OCI-LY7 (cell line): ENCODE measurements around the gene KDELR1. TPM values are rescaled to one million over a fixed set of nuclear protein-coding genes. Genes with fewer than 3 reads are reported as not detected.
"Not testable (repeated sequence)": the region's sequence is repeated elsewhere in the genome, so short reads cannot be mapped to it uniquely, and the experiment has no call there.

ENCODE experiments used
- BruUV-seq: library from RNA; stranded (reverse); fragments of 400-500 nt; replicated peaks from 2 replicates; lab custom pipeline; 2021; lab: Mats Ljungman, UMichigan
- CTCF ChIA-PET: fragments of 300-600 bp; sonication (Branson Sonifier 250); formaldehyde crosslinking; loops from one replicate; lab custom pipeline; 2022; ENCODE audit warnings: antibody characterized with exemption; ENCODE audit not compliant: unreplicated experiment; lab: Charles Lee
- POLR2A ChIA-PET: fragments of 300-600 bp; sonication (Branson Sonifier 250); formaldehyde crosslinking; loops from one replicate; lab custom pipeline; 2022; ENCODE audit warnings: antibody characterized with exemption; lab: Charles Lee
- DNase-seq: peaks from one replicate; pipeline ENCODE4 v3.0.0-alpha.2; 2015; ENCODE audit warnings: low spot score
- H2AFZ ChIP-seq: fragments of 200-600 bp; sonication (generic), shearing (Covaris generic); 2 replicates; pipeline ENCODE4 v1.6.1; 2014; ENCODE audit warnings: mild to moderate bottlenecking, antibody characterized with exemption, low read length, moderate library complexity
- H3K27ac ChIP-seq: fragments of 200-600 bp; sonication (generic); 2 replicates; pipeline ENCODE4 v1.5.1; 2014; ENCODE audit warnings: mixed run types, low read depth, mild to moderate bottlenecking, moderate library complexity, low read length, inconsistent platforms; ENCODE audit not compliant: poor library complexity, severe bottlenecking
- H3K36me3 ChIP-seq: fragments of 200-600 bp; sonication (generic); 2 replicates; pipeline ENCODE4 v1.6.1; 2014; ENCODE audit warnings: mild to moderate bottlenecking, antibody characterized with exemption, low read length, moderate library complexity, mixed read lengths; ENCODE audit not compliant: insufficient read depth
- H3K4me1 ChIP-seq: fragments of 200-600 bp; sonication (generic); 2 replicates; pipeline ENCODE4 v1.5.1; 2014; ENCODE audit warnings: mild to moderate bottlenecking, low read length; ENCODE audit not compliant: insufficient read depth, poor library complexity, severe bottlenecking
- H3K4me2 ChIP-seq: fragments of 200-600 bp; sonication (generic); 2 replicates; pipeline ENCODE4 v1.6.1; 2014; ENCODE audit warnings: mild to moderate bottlenecking, low read length
- H3K4me3 ChIP-seq: fragments of 200-600 bp; sonication (generic); 2 replicates; pipeline ENCODE4 v1.5.1; 2014; ENCODE audit warnings: mild to moderate bottlenecking, low read depth, low read length; ENCODE audit not compliant: poor library complexity, severe bottlenecking
- H3K79me2 ChIP-seq: fragments of 200-600 bp; sonication (generic); 2 replicates; pipeline ENCODE4 v1.6.1; 2016; ENCODE audit warnings: low read depth, mild to moderate bottlenecking, low read length, moderate library complexity, mixed read lengths; ENCODE audit not compliant: insufficient read depth
- H3K9me2 ChIP-seq: fragments of 200-600 bp; sonication (generic); 2 replicates; pipeline ENCODE4 v1.6.1; 2016; ENCODE audit warnings: mild to moderate bottlenecking, low read length, mixed read lengths; ENCODE audit not compliant: insufficient read depth
- H3K9me3 ChIP-seq: fragments of 200-600 bp; sonication (generic); 2 replicates; pipeline ENCODE4 v1.6.1; 2014; ENCODE audit warnings: mild to moderate bottlenecking, mixed run types, low read length, mixed read lengths
- H4K20me1 ChIP-seq: fragments of 200-600 bp; sonication (generic); 2 replicates; pipeline ENCODE4 v1.6.1; 2014; ENCODE audit warnings: mild to moderate bottlenecking, antibody characterized with exemption, low read length, moderate library complexity, mixed read lengths; ENCODE audit not compliant: insufficient read depth
- CTCF ChIP-seq: fragments of 200-600 bp; sonication (generic); conservative IDR thresholded peaks from 2 replicates; pipeline ENCODE4 v1.5.1; 2014; ENCODE audit warnings: mild to moderate bottlenecking, antibody characterized with exemption, low read length, moderate library complexity, mixed read lengths
- EZH2phosphoT487 ChIP-seq: fragments of 200-600 bp; sonication (generic); IDR thresholded peaks from 2 replicates; pipeline ENCODE4 v1.6.1; 2018; ENCODE audit warnings: low read depth, borderline replicate concordance, mild to moderate bottlenecking, mixed run types, antibody characterized with exemption, low read length, moderate library complexity, mixed read lengths
- intact Hi-C: fragments of 100-400 bp; cut with micrococcal nuclease; formaldehyde crosslinking; loops from one replicate; pipeline ENCODE4 v1.10.0; 2022; ENCODE audit not compliant: unreplicated experiment
- total RNA-seq, 2 experiments: library from RNA; depleted of rRNA in 1 of 2; stranded (reverse); fragments of >200 nt in 1 of 2; shearing (Covaris generic) in 1 of 2; gene quantifications; 2 replicates each; pipeline ENCODE4 v1.2.3, GENCODE V29; 2014 to 2022

KDELR1 gene
- total RNA-seq, 2 experiments from 2014 or later, result 38.8 to 63.8 TPM

DNA sequence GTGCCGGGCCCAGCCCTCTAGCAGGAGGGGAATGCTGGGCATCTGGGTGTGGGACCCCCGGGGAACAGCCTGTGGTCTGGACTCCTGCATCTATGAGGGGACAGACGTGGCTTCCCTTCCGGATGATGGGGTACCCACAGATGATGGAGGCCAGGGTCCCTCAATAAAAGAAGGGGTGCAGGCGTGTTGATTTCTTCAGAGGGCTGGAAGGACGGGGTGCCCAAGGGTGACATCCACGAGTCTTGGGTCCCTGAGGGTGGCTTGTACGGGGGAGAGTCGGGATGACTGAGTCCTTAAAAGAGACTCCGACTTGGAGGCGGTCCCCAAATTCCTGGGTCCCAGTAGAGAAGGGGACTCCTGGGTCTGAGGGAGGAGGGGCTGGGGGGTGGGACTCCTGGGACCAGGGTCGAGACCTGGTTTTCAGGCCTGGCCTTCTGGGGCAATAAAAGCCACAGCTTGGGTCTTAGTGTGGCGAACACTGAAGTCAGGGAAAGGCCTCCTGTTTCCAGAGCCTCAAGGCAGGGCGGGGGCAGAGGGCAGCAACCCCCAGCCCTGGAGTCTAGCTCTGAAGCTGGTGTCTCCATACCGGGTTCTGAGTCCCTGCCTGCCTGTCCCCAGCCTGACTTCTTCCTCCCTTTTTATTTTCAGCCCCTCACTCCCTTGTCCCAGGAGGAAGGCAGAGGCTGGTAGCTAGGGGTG lies 1.7 kb upstream of the KDELR1 start:
- H3K4me2 ChIP-seq, result no peak overlapping the region
- no peak overlapping the region for H2AFZ ChIP-seq
- TF ChIP-seq CTCF (no peak), EZH2phosphoT487 (no peak)
- H4K20me1 ChIP-seq, result no peaks in the 10 kb centered on the region
- peaks cover 19% of the 10 kb centered on the region for H3K4me1 ChIP-seq
- DNase-seq, result no peak
- POLR2A ChIA-PET, result interaction anchor here (0.6 kb wide), 1 partner anchor 61 kb away, joined by 3 read pairs; no protein-coding TSS in a partner anchor
- no peaks in the 10 kb centered on the region for H3K9me2 ChIP-seq
- intact Hi-C loops, result loop anchor here (5.0 kb wide), 1 partner anchor 54 kb away; the partner anchor contains the start of gene GRWD1
- H3K4me3 ChIP-seq, result no peak overlapping the region
- H3K36me3 ChIP-seq, result peaks cover 14% of the 10 kb centered on the region; the same call in 1 of the 2 replicates
- BruUV-seq, result no TSS peak
- no peaks in the 10 kb centered on the region for H3K9me3 ChIP-seq
- CTCF ChIA-PET, result no interaction called here
- no peak overlapping the region for H3K27ac ChIP-seq
- H3K79me2 ChIP-seq, result peaks cover 15% of the 10 kb centered on the region; the same call in 1 of the 2 replicates

DNA sequence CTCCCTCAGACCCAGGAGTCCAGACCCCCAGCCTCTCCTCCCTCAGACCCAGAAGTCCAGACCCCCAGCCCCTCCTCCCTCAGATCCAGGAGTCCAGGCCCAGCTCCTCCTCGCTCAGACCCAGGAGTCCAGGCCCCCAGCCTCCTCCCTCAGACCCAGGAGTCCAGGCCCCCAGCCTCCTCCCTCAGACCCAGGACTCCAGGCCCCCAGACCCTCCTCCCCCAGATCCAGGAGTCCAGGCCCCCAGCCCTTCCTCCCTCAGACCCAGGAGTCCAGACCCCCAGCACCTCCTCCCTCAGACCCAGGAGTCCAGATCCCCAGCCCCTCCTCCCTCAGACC lies 624 bp upstream of the KDELR1 start:
- Histone ChIP-seq H3K4me1 (peaks cover 15% of the 10 kb centered on the region), H3K36me3 (peaks cover 24% of the 10 kb centered on the region), H3K4me2 (peak overlapping the region; percentile 91), H3K79me2 (peaks cover 15% of the 10 kb centered on the region; the same call in 1 of the 2 replicates)
- H3K9me3 ChIP-seq, H3K9me2 ChIP-seq, H3K27ac ChIP-seq, BruUV-seq, CTCF ChIA-PET, H2AFZ ChIP-seq, H4K20me1 ChIP-seq, DNase-seq, H3K4me3 ChIP-seq: not testable (repeated sequence)
- POLR2A ChIA-PET, result interaction anchor here (0.8 to 0.9 kb wide), 2 partner anchors 9 to 28 kb away, joined by 3 read pairs; partner anchors contain the start of gene SYNGR4
- intact Hi-C loops, result loop anchor here (5.0 kb wide), 1 partner anchor 55 kb away; the partner anchor contains the start of gene GRWD1

GRCh38 chr19:48390188-48391099 lies 907 bp downstream of the KDELR1 start:
- peaks cover 15% of the 10 kb centered on the region for H3K4me1 ChIP-seq
- DNase-seq, result peak; percentile 81
- ChIA-PET POLR2A (no interaction called here), CTCF (interaction anchor here (1.0 kb wide), 1 partner anchor 39 kb away, joined by 3 read pairs; no protein-coding TSS in a partner anchor)
- H4K20me1 ChIP-seq, result no peaks in the 10 kb centered on the region
- peak overlapping the region; percentile 88 for H3K4me3 ChIP-seq
- H3K4me2 ChIP-seq, result peak overlapping the region; percentile 91
- H3K9me3 ChIP-seq, result no peaks in the 10 kb centered on the region
- peaks cover 15% of the 10 kb centered on the region; the same call in 1 of the 2 replicates for H3K79me2 ChIP-seq
- H3K9me2 ChIP-seq, result no peaks in the 10 kb centered on the region
- BruUV-seq, result no TSS peak
- peak; percentile 68 for TF ChIP-seq CTCF
- TF ChIP-seq EZH2phosphoT487, result no peak
- intact Hi-C loops, result loop anchor here (2.0 to 5.0 kb wide), 2 partner anchors 57 to 102 kb away; partner anchors contain the start of gene GRWD1
- H2AFZ ChIP-seq, result peak overlapping the region; percentile 73
- H3K27ac ChIP-seq, result peak overlapping the region; percentile 56
- peaks cover 37% of the 10 kb centered on the region for H3K36me3 ChIP-seq
